ENCODE results near the gene PFKFB3.
A peak's percentile ranks its signal among the peaks of the same experiment; 100 is the strongest.

- no peak for TF ChIP-seq POLR2A (IDR thresholded peaks at IDR 0.05)
- TF ChIP-seq, protein P1, sequence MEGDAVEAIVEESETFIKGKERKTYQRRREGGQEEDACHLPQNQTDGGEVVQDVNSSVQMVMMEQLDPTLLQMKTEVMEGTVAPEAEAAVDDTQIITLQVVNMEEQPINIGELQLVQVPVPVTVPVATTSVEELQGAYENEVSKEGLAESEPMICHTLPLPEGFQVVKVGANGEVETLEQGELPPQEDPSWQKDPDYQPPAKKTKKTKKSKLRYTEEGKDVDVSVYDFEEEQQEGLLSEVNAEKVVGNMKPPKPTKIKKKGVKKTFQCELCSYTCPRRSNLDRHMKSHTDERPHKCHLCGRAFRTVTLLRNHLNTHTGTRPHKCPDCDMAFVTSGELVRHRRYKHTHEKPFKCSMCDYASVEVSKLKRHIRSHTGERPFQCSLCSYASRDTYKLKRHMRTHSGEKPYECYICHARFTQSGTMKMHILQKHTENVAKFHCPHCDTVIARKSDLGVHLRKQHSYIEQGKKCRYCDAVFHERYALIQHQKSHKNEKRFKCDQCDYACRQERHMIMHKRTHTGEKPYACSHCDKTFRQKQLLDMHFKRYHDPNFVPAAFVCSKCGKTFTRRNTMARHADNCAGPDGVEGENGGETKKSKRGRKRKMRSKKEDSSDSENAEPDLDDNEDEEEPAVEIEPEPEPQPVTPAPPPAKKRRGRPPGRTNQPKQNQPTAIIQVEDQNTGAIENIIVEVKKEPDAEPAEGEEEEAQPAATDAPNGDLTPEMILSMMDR (IDR thresholded peaks at IDR 0.05 in 8 of 11, conservative IDR thresholded peaks at IDR 0.05 in 3 of 11): no peak
- peak in 2 of 3 donors; percentile 28 to 63 for TF ChIP-seq POLR2AphosphoS5 (IDR thresholded peaks at IDR 0.05)
These were observed 6.1 kb downstream of the PFKFB3 start for GRCh38 chr10:6208799-6209235.

Data from spleen (tissue), 7 donors.